ENCODE data around the gene C2orf72. TPM values are rescaled to one million over a fixed set of nuclear protein-coding genes. Genes with fewer than 3 reads are reported as not detected.

C2orf72 gene
- total and polyA plus RNA-seq, 2 of the 13 experiments (the other 11 are each of a cell fraction or from before 2014, with no cell fraction given): 147 to 203 TPM

- TF ChIP-seq ZHX2 (IDR thresholded peaks at IDR 0.05; ENCODE audit: low read depth) (no peak), ZHX2 (CRISPR knock-in tag; IDR thresholded peaks at IDR 0.05; ENCODE audit: borderline replicate concordance) (no peak), ZMYM4 (CRISPR knock-in tag; IDR thresholded peaks at IDR 0.05) (peak; percentile 64; the same call in 1 of the 2 replicates), ZNF850 (CRISPR knock-in tag; conservative IDR thresholded peaks at IDR 0.05) (no peak), KLF13 (CRISPR knock-in tag; IDR thresholded peaks at IDR 0.05) (no peak), SP4 (CRISPR knock-in tag; IDR thresholded peaks at IDR 0.05) (peak; percentile 48; the same call in 1 of the 2 replicates), SKI (IDR thresholded peaks at IDR 0.05; ENCODE audit: partially characterized antibody) (peak; percentile 47), ZNF292 (CRISPR knock-in tag; IDR thresholded peaks at IDR 0.05; ENCODE audit: borderline replicate concordance, low read depth) (peak; percentile 49; the same call in 1 of the 2 replicates), ZBTB8A (CRISPR knock-in tag; IDR thresholded peaks at IDR 0.05; ENCODE audit: borderline replicate concordance, low read depth) (no peak)
- TF ChIP-seq, protein P1, sequence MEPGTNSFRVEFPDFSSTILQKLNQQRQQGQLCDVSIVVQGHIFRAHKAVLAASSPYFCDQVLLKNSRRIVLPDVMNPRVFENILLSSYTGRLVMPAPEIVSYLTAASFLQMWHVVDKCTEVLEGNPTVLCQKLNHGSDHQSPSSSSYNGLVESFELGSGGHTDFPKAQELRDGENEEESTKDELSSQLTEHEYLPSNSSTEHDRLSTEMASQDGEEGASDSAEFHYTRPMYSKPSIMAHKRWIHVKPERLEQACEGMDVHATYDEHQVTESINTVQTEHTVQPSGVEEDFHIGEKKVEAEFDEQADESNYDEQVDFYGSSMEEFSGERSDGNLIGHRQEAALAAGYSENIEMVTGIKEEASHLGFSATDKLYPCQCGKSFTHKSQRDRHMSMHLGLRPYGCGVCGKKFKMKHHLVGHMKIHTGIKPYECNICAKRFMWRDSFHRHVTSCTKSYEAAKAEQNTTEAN (CRISPR knock-in tag; conservative IDR thresholded peaks at IDR 0.05): no peak; the same call in 1 of the 2 replicates
- TF ChIP-seq, protein P2, sequence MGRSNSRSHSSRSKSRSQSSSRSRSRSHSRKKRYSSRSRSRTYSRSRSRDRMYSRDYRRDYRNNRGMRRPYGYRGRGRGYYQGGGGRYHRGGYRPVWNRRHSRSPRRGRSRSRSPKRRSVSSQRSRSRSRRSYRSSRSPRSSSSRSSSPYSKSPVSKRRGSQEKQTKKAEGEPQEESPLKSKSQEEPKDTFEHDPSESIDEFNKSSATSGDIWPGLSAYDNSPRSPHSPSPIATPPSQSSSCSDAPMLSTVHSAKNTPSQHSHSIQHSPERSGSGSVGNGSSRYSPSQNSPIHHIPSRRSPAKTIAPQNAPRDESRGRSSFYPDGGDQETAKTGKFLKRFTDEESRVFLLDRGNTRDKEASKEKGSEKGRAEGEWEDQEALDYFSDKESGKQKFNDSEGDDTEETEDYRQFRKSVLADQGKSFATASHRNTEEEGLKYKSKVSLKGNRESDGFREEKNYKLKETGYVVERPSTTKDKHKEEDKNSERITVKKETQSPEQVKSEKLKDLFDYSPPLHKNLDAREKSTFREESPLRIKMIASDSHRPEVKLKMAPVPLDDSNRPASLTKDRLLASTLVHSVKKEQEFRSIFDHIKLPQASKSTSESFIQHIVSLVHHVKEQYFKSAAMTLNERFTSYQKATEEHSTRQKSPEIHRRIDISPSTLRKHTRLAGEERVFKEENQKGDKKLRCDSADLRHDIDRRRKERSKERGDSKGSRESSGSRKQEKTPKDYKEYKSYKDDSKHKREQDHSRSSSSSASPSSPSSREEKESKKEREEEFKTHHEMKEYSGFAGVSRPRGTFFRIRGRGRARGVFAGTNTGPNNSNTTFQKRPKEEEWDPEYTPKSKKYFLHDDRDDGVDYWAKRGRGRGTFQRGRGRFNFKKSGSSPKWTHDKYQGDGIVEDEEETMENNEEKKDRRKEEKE (IDR thresholded peaks at IDR 0.05): no peak
- TF ChIP-seq, protein P3, sequence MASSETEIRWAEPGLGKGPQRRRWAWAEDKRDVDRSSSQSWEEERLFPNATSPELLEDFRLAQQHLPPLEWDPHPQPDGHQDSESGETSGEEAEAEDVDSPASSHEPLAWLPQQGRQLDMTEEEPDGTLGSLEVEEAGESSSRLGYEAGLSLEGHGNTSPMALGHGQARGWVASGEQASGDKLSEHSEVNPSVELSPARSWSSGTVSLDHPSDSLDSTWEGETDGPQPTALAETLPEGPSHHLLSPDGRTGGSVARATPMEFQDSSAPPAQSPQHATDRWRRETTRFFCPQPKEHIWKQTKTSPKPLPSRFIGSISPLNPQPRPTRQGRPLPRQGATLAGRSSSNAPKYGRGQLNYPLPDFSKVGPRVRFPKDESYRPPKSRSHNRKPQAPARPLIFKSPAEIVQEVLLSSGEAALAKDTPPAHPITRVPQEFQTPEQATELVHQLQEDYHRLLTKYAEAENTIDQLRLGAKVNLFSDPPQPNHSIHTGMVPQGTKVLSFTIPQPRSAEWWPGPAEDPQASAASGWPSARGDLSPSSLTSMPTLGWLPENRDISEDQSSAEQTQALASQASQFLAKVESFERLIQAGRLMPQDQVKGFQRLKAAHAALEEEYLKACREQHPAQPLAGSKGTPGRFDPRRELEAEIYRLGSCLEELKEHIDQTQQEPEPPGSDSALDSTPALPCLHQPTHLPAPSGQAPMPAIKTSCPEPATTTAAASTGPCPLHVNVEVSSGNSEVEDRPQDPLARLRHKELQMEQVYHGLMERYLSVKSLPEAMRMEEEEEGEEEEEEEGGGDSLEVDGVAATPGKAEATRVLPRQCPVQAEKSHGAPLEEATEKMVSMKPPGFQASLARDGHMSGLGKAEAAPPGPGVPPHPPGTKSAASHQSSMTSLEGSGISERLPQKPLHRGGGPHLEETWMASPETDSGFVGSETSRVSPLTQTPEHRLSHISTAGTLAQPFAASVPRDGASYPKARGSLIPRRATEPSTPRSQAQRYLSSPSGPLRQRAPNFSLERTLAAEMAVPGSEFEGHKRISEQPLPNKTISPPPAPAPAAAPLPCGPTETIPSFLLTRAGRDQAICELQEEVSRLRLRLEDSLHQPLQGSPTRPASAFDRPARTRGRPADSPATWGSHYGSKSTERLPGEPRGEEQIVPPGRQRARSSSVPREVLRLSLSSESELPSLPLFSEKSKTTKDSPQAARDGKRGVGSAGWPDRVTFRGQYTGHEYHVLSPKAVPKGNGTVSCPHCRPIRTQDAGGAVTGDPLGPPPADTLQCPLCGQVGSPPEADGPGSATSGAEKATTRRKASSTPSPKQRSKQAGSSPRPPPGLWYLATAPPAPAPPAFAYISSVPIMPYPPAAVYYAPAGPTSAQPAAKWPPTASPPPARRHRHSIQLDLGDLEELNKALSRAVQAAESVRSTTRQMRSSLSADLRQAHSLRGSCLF (CRISPR knock-in tag; IDR thresholded peaks at IDR 0.05; ENCODE audit: borderline replicate concordance): no peak
Measured at GRCh38 chr2:231039821-231040364, 2.6 kb downstream of the C2orf72 start (continued).

Measured in HepG2 (cell line).